Astrocyte (in vitro differentiated cells and primary cell): ENCODE data around the gene OLFML2B. TPM values are rescaled to one million over a fixed set of nuclear protein-coding genes. Genes with fewer than 3 reads are reported as not detected.
"Not testable (repeated sequence)": the region's sequence is repeated elsewhere in the genome, so short reads cannot be mapped to it uniquely, and the experiment has no call there.

Experiments used
- DNase-seq: peaks from one replicate; pipeline ENCODE4 v3.0.0-alpha.2; 2010; ENCODE audit warnings: low read depth
- FAIRE-seq: peaks from 2 replicates; lab custom pipeline; 2011; peaks lifted over from hg19 to GRCh38; lab: Jason Lieb, UNC
- H2AFZ ChIP-seq: 2 replicates; pipeline ENCODE4 v1.6.0; 2012; ENCODE audit warnings: low read depth, low read length, inconsistent platforms
- H3K27ac ChIP-seq: 2 replicates; pipeline ENCODE4 v1.5.1; 2011; ENCODE audit warnings: low read depth, low read length, inconsistent platforms
- H3K27me3 ChIP-seq: 2 replicates; pipeline ENCODE4 v1.6.0; 2011; ENCODE audit warnings: low read length, inconsistent platforms; ENCODE audit not compliant: insufficient read depth
- H3K36me3 ChIP-seq: 2 replicates; pipeline ENCODE4 v1.5.1; 2011; ENCODE audit warnings: low read length, inconsistent platforms; ENCODE audit not compliant: insufficient read depth
- H3K4me1 ChIP-seq: 2 replicates; pipeline ENCODE4 v1.5.1; 2011; ENCODE audit warnings: low read length, inconsistent platforms; ENCODE audit not compliant: insufficient read depth
- H3K4me2 ChIP-seq: 2 replicates; pipeline ENCODE4 v1.6.0; 2012; ENCODE audit warnings: low read length, inconsistent platforms
- H3K4me3 ChIP-seq: 2 replicates; pipeline ENCODE4 v1.5.1; 2011; ENCODE audit warnings: low read depth, mild to moderate bottlenecking, low read length, inconsistent platforms; ENCODE audit not compliant: insufficient read depth
- H3K79me2 ChIP-seq: 2 replicates; pipeline ENCODE4 v1.6.0; 2012; ENCODE audit warnings: mild to moderate bottlenecking, low read length, inconsistent platforms; ENCODE audit not compliant: insufficient read depth
- H3K9ac ChIP-seq: 2 replicates; pipeline ENCODE4 v1.6.0; 2012; ENCODE audit warnings: mild to moderate bottlenecking, low read length, inconsistent platforms
- H3K9me3 ChIP-seq: 2 replicates; pipeline ENCODE4 v1.5.1; 2012; ENCODE audit warnings: low read depth, mild to moderate bottlenecking, low read length, inconsistent platforms; ENCODE audit not compliant: insufficient read depth
- H4K20me1 ChIP-seq: 2 replicates; pipeline ENCODE4 v1.6.0; 2012; ENCODE audit warnings: low read length, inconsistent platforms; ENCODE audit not compliant: insufficient read depth
- H3K27ac Mint-ChIP-seq: one replicate; pipeline ENCODE4 v1.8.0; 2021; ENCODE audit warnings: mild to moderate bottlenecking, mixed read lengths; ENCODE audit not compliant: unreplicated experiment
- H3K27me3 Mint-ChIP-seq: one replicate; pipeline ENCODE4 v1.8.0; 2021; ENCODE audit warnings: low read depth, mixed read lengths; ENCODE audit not compliant: unreplicated experiment
- H3K36me3 Mint-ChIP-seq: one replicate; pipeline ENCODE4 v1.8.0; 2021; ENCODE audit warnings: low read depth, mixed read lengths; ENCODE audit not compliant: unreplicated experiment
- H3K4me1 Mint-ChIP-seq: one replicate; pipeline ENCODE4 v1.8.0; 2021; ENCODE audit warnings: low read depth, mixed read lengths; ENCODE audit not compliant: unreplicated experiment
- H3K4me3 Mint-ChIP-seq: one replicate; pipeline ENCODE4 v1.8.0; 2021; ENCODE audit warnings: mild to moderate bottlenecking, moderate library complexity, mixed read lengths; ENCODE audit not compliant: unreplicated experiment
- H3K9me3 Mint-ChIP-seq: one replicate; pipeline ENCODE4 v1.8.0; 2021; ENCODE audit warnings: mild to moderate bottlenecking, mixed read lengths; ENCODE audit not compliant: unreplicated experiment
- CTCF ChIP-seq: IDR thresholded peaks from 2 replicates; pipeline ENCODE4 v1.5.1; 2011; ENCODE audit warnings: low read depth, mild to moderate bottlenecking, inconsistent platforms, low read length, moderate library complexity; ENCODE audit not compliant: insufficient read depth
- EZH2 ChIP-seq: IDR thresholded peaks from 2 replicates; pipeline ENCODE4 v1.6.1; 2012; ENCODE audit warnings: mild to moderate bottlenecking, low read length, inconsistent platforms; ENCODE audit not compliant: insufficient read depth
- total RNA-seq: library from RNA; stranded (reverse); gene quantifications from 2 replicates; pipeline ENCODE4 v1.2.1, GENCODE V29; 2021

OLFML2B gene
- total RNA-seq, 1 donor from 2014 or later, result 14.7 TPM

- Histone ChIP-seq H3K9me3 (no peaks in the 10 kb centered on the region), H3K4me2 (peak overlapping the region; percentile 5), H3K36me3 (no peaks in the 10 kb centered on the region), H3K4me1 (peaks cover 12% of the 10 kb centered on the region), H3K4me3 (no peak overlapping the region), H3K9ac (no peak overlapping the region), H3K27ac (no peak overlapping the region), H4K20me1 (no peaks in the 10 kb centered on the region), H3K27me3 (no peaks in the 10 kb centered on the region), H2AFZ (no peak overlapping the region), H3K79me2 (no peaks in the 10 kb centered on the region)
- TF ChIP-seq CTCF (no peak), EZH2 (no peak)
- H3K27me3 Mint-ChIP-seq, result peaks cover 15% of the 10 kb centered on the region
- H3K4me3 Mint-ChIP-seq, result no peak overlapping the region
- no peak overlapping the region for H3K27ac Mint-ChIP-seq
- H3K36me3 Mint-ChIP-seq, result peaks cover 32% of the 10 kb centered on the region
- H3K4me1 Mint-ChIP-seq, result peaks cover 11% of the 10 kb centered on the region
- no peaks in the 10 kb centered on the region for H3K9me3 Mint-ChIP-seq
- DNase-seq (peak; percentile 87), FAIRE-seq (no peak)
These were observed 4.7 kb downstream of the OLFML2B start for GRCh38 chr1:162019006-162019405.

- H3K4me3 Mint-ChIP-seq, result no peak overlapping the region
- H3K9me3 Mint-ChIP-seq, result no peaks in the 10 kb centered on the region
These were observed 5.3 kb downstream of the OLFML2B start for GRCh38 chr1:162018418-162018817.

GRCh38 chr1:162017791-162018190, 5.9 kb downstream of the OLFML2B start:
- not testable (repeated sequence) for H2AFZ ChIP-seq, H3K36me3 ChIP-seq, H3K9me3 Mint-ChIP-seq, H3K4me2 ChIP-seq, H3K27ac Mint-ChIP-seq, H3K27me3 ChIP-seq, FAIRE-seq, H3K4me1 ChIP-seq, H3K4me3 ChIP-seq, H3K27ac ChIP-seq, H3K9me3 ChIP-seq, H4K20me1 ChIP-seq, H3K9ac ChIP-seq, DNase-seq, H3K79me2 ChIP-seq, H3K4me3 Mint-ChIP-seq
- peaks cover 11% of the 10 kb centered on the region for H3K4me1 Mint-ChIP-seq
- peaks cover 37% of the 10 kb centered on the region for H3K36me3 Mint-ChIP-seq
- peaks cover 15% of the 10 kb centered on the region for H3K27me3 Mint-ChIP-seq

More at GRCh38 chr1:162018418-162018817, 5.3 kb downstream of the OLFML2B start:
- Mint-ChIP-seq H3K27me3 (peaks cover 15% of the 10 kb centered on the region), H3K36me3 (peaks cover 35% of the 10 kb centered on the region), H3K27ac (no peak overlapping the region), H3K4me1 (peaks cover 11% of the 10 kb centered on the region)
- Histone ChIP-seq H3K4me2 (no peak overlapping the region), H2AFZ (no peak overlapping the region), H3K4me3 (no peak overlapping the region), H3K9me3 (no peaks in the 10 kb centered on the region), H3K27ac (no peak overlapping the region), H3K4me1 (peaks cover 12% of the 10 kb centered on the region), H3K9ac (no peak overlapping the region), H3K27me3 (no peaks in the 10 kb centered on the region), H3K36me3 (no peaks in the 10 kb centered on the region), H4K20me1 (no peaks in the 10 kb centered on the region), H3K79me2 (no peaks in the 10 kb centered on the region)
- DNase-seq, result no peak
- TF ChIP-seq EZH2 (no peak), CTCF (no peak)
- FAIRE-seq, result no peak
